Left forelimb (tissue), 1 donor: ENCODE measurements around the gene TSPAN7.

Experiments used
- DNase-seq: peaks from one replicate; pipeline ENCODE4 v3.0.0-alpha.2; 2018; ENCODE audit warnings: low spot score

TSPAN7 gene

GRCh38 chrX:38646129-38646528, 84.8 kb downstream of the TSPAN7 start:
- DNase-seq: no peak

GRCh38 chrX:38649221-38649620, 87.9 kb downstream of the TSPAN7 start:
- no peak for DNase-seq

DNA sequence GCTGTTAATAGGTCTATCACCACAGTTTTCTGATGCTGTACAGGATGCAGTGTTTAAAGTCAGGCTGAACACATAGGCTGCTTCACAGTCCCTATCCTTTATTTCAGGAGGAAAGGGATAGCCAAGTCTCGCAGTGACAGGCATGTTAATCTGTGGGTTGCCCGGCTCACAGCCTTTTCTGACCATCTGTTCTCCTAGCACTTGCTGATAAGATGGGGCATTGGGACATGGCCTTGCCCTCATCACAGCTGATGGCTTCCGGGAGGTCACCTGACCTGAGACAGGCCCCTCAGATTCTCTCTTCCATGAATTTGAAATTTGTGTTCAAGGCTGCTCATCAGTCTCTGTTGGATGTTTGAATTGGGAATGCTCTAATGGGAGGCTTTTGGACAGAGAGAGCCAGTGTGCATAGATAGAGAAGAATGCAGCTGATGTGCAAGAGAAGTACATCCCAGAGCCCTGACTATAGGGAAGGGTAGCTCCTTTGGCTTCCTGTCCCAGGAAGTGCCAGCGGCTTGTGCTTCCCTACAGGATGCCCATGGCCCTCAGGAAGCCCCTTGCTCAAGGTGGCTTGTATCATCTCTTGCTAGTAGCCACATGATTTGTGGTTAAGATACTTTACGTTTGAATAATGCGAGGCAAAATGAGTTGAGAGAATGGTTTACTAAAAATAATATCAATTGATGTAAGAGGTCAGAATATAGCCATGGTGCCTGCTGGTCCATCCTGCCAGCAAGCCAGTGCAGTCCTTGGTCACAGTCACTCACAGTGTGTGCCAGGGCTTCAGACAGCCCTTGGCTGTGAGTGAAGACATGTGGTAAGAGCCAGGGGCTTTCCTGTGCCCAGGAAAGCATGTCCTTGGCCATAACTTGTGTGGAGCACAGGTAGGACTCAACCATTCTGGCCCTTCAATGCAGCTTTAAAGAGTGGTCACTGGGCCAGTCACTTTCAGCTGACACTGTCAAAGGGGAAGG, 88.6 kb downstream of the TSPAN7 start:
- no peak for DNase-seq

- DNase-seq: no peak
These were observed 90.6 kb downstream of the TSPAN7 start for GRCh38 chrX:38651625-38652601.

- no peak for DNase-seq
These were observed 91.6 kb downstream of the TSPAN7 start for GRCh38 chrX:38652934-38653442.

GRCh38 chrX:38654302-38654701, 93.0 kb downstream of the TSPAN7 start:
- DNase-seq: no peak

- DNase-seq: no peak
These were observed 95.1 kb downstream of the TSPAN7 start for GRCh38 chrX:38656350-38656915.

- DNase-seq: no peak
These were observed 96.2 kb downstream of the TSPAN7 start for GRCh38 chrX:38657562-38657961.

DNA sequence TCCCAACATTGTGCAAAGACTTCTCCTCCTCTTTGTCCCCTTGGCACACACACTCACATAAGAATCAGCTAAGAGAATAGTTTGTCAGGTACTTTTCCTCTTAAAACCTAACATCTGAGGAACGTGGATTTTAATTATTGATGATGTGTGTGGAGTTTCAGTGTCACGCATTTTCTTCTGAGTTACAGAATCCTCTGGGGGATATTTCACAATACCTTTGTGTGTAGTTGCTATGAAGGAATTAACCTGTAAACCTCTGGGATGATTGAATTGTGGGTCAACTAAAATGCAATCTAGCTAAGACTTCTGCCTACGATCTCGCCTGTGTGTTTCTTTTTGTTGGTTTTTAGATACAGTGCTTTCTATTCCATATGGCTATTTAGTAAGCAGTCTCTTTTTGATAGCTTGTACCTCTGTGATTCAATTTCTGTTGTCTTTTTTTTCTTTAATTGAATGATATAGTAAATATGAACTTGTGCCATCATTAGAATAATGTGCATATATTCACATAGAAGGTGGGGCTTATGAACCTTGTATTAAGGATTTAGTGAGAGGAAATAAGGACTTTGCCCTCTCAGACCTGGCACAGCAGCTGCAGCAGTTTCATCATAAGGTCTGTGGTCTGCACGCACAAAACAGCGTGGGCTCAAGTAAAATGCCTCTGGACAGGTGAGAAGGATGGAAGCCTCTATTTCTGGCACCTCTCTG, 99.2 kb downstream of the TSPAN7 start:
- DNase-seq: no peak

GRCh38 chrX:38661103-38661441, 99.7 kb downstream of the TSPAN7 start:
- no peak for DNase-seq

GRCh38 chrX:38661561-38661960, 100.2 kb downstream of the TSPAN7 start:
- DNase-seq: no peak

- no peak for DNase-seq
These were observed 101.3 kb downstream of the TSPAN7 start for GRCh38 chrX:38662640-38663039.

DNA sequence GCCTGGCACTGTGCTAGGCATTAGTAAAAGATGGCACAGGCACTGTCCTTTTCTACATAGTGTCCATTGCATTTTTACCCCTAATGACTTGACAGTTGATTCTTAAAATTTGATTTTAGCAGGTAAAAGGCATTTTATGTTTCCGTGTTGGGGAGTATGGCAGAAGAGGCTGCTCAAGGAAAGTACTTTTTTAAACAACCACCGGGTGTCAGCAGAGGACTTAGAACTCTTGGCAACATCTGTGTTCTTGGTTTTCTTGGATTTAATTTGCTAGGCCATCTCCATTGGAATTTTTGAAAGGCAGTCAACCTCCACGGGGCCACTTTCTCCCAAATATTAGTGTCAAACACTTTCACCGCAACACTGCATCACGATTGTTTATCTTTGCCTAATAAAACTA, 102.9 kb downstream of the TSPAN7 start:
- DNase-seq: no peak

DNA sequence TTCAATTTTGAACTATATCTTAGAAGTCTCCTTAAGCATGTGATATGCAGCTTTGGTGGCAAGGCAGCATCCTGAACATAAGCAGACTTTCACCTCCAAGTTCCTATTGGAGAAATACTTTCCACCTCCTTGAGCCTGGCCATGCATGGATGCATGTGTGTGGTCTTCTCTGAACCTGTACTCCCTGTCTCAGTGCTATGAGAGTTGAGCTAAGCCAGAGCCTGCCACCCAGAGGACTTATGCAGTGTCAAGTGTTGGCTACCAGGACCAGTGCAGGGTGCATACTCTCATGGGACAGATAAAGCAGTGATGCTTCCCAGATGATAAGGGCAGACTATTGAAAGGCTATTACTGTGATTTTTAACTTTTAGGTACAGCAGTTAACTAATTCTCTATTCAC, 105.6 kb downstream of the TSPAN7 start:
- no peak for DNase-seq

- no peak for DNase-seq
These were observed 107.4 kb downstream of the TSPAN7 start for GRCh38 chrX:38668771-38669170.

DNA sequence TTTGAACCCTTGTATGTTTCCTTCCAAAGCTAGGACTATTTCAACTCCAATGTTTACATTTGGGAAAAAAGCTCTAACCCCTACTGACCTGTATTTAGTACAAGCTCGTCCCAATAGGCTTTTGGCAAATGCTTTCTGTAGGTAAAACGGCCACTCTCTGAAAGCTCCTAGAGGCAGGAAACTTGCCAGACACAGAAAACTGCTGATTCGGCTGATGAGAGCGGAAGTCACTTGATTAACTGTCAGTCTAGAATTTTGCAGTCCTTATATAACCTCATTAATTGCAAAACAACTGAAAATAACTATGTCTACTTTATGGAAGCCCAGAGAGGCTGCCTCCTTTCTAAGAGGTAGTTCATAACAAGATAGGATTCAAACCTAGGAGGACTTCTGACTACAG, 108.1 kb downstream of the TSPAN7 start:
- no peak for DNase-seq

DNA sequence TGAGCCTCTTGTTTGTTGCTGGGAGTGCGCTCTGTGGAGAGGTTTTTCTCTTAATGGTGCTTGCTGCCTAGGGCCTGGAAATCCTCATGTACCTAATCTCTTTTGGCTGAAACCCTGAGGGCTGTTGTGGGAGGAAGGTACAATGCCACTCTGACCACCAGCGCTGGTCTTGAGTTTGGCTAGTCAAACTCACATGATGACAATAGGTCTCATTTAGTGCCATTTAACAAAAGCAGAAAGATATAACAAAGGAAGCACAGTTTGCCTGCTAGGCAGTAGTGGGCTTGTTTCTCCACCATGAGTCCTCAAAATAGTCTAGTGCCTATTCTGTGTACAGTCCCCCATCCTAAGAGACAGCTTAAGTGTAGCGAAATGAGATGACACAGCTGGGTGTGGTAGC, 111.3 kb downstream of the TSPAN7 start:
- DNase-seq: no peak

GRCh38 chrX:38675856-38676255, 114.5 kb downstream of the TSPAN7 start:
- no peak for DNase-seq

GRCh38 chrX:38678183-38678582, 116.8 kb downstream of the TSPAN7 start:
- no peak for DNase-seq

DNA sequence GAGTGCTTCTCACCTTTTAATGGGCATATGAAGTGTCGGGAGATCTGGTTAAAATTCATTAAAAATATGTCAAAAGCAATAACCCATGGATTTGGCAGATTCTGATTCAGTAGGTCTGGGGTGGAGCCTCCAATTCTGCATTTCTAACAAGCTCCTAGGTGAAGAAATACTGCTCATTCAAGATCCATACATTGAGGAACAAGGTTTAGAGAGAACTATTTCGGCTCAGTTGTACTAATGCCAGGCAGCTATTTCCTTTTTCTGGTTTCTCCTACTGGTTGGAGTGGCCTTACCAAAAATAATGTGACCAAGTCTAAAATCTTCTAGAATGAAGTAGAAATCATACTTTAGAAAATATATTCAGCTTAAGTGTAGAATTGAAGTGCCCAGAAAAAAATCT, 117.5 kb downstream of the TSPAN7 start:
- DNase-seq: no peak

- no peak for DNase-seq
These were observed 118.4 kb downstream of the TSPAN7 start for GRCh38 chrX:38679695-38680094.

DNA sequence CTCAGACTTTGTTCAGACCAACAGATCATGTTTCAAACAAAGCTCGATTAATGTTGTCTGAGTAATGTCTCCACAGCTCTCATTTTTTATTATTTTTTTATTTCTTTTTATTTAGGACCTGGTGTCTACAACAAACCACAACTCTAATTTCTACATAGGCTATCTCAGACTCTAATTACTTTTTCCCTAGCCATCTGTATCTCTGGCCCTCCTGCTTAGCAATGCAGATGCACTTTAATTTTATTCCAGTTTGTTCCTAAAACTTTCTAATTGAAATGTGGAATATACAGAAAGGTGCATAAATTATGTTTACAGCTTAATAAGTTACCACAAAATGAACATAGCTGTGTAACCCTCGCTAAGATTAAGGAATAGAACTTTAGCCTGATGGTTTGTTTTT, 120.8 kb downstream of the TSPAN7 start:
- no peak for DNase-seq
